ENCODE results near the gene PFKFB2.

Gene PFKFB2

DNA sequence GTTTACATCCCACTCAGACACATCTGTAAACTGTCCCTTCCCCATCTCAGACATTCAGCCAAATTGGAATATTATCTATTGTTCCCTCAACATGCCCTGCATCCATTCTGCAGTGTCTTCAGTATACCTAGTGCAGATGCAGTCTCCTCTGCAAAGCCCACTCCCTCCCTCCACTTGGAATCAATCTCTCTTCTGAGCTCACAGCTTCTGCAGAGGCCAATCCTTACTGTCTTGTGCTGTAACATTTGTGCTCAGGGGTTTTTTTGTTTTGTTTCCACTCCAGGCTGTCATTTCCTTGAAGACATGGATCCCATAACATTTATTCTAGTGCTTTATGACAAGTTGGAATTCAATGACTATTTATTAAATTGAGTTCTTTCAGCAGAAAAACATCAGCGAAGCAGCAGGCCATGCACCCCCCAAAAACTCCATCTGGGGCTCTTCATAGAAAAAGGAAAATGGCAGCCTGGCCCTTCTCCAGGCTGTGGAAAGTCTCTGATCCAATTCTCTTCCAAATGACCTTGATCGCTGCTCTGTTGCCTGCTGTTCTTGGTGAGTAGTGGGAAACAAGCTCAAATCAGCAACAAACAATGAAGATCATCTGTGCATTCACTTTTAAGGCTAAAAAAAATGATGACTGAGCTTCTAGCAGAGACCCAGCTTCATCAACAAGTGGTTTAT lies 59.7 kb downstream of the PFKFB2 start:
- no peak for DNase-seq
- intact Hi-C loops (cut with DNase I) = no loop called here

DNA sequence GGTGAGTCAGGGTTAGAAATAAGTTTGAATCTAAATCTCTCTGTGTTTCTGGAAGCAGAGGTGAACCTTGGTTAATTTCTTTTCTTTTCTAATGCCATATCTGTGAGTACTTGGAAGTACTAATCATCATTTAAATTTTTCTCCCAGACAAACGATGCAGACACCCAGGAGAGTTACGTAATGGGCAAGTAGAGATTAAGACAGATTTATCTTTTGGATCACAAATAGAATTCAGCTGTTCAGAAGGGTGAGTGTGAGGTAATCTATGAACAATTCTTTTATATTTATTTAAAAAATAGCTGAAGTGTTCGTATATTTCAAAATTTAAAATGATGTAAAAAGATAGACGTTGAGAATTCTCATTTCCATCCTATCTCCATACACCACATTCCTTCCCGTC lies 62.2 kb downstream of the PFKFB2 start:
- DNase-seq = no peak
- intact Hi-C loops (cut with DNase I) = no loop called here

DNA sequence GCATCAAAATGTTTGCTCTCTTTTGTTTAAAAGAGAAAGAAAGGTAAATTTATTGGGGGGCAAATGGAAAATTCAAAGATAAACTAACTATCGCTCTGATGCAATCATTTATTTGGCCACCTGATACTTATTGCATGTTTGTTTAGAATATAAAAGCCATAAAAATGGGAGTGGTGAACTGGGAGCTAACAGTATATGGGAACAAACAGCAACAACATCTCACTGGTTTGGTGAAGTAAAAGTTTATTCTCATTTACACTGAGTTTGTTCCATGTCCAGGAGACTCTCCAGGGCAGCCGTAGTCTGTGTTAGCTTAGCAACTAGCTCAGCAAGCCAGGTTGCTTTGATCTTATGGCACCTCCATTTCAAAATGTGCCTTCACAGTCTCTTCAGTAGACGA lies 71.3 kb downstream of the PFKFB2 start:
- no peak for DNase-seq
- intact Hi-C loops (cut with DNase I) = no loop called here

DNA sequence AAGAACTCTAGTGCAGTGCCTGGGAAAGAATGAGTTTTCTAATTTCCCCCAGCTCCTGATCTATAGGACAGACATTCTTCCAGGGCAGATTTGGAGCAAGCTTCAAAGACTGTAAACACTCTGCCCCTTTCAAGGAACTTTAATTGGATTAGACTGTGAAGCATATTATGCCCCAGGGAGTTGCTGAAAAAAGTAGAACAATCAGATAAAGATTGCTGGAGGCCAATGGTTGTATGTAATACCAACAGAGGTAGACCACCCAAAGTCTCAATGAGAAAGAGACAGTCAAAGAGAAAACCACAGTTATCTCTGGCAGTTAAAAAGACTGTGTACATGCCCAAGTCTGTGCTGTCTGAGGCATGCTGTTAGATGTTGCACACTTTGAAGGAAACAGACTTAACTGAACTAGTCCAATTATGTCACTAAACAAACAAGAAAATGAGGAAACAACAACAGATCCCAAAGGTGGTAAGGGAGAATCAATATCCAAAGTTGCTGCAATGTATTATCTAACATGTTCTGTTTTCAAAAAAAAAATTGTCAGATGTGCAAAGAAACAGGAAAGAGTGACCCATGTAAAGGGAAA lies 75.4 kb downstream of the PFKFB2 start:
- intact Hi-C loops (cut with DNase I) = no loop called here
- DNase-seq = no peak

DNA sequence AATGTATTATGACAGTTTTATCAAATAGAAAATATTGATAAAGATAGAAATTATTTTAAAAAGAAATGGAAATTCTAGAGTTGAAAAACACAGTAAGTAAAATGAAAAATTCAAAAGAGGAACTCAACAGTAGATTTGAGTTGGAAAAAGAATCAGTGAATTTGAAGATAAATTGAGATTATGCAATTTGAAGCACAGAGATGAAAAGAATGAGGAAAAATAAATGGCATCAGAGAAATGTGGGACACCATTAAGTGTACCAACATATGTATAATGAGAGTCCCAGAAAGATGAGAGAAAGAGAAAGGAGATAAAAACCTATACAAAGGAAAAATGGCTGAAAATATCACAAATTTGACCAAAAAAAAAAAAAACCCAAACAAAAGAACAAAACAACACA lies 76.0 kb downstream of the PFKFB2 start:
- intact Hi-C loops (cut with DNase I) = no loop called here
- no peak for DNase-seq

All from head of caudate nucleus (tissue), 42 donors.